K562 (cell line): ENCODE results near the gene ACSS2. TPM values are rescaled to one million over a fixed set of nuclear protein-coding genes. Genes with fewer than 3 reads are reported as not detected.
A peak's percentile ranks its signal among the peaks of the same experiment; 100 is the strongest.

Source experiments
- ARHGAP35 ChIP-seq: fragments of 450-650 bp; IDR thresholded peaks from 2 replicates; pipeline ENCODE4 v1.6.1; 2018; ENCODE audit not compliant: partially characterized antibody
- ATF4 ChIP-seq: fragments of 450-650 bp; formaldehyde crosslinking; IDR thresholded peaks from 2 replicates; pipeline ENCODE4 v1.4.0; 2022; ENCODE audit warnings: mild to moderate bottlenecking, moderate library complexity
- CBX1 ChIP-seq: sonication (generic); IDR thresholded peaks from 2 replicates; pipeline ENCODE4 v1.6.1; 2016; ENCODE audit warnings: antibody characterized with exemption, low read depth, mild to moderate bottlenecking
- CSDE1 ChIP-seq, 2 experiments: fragments of 450-650 bp; IDR thresholded peaks; 2 replicates each; pipeline ENCODE4 v1.6.1; 2016; ENCODE audit warnings: mild to moderate bottlenecking in 1 of 2
- GABPB2 ChIP-seq: fragments of 250-450 bp; sonication (Bioruptor Pico); conservative IDR thresholded peaks from 2 replicates; pipeline ENCODE4 v1.5.1; 2021; ENCODE audit warnings: mild to moderate bottlenecking
- GTF2B ChIP-seq: IDR thresholded peaks from 2 replicates; pipeline ENCODE4 v1.6.1; 2011; ENCODE audit not compliant: insufficient read length; ENCODE audit errors: extremely low read depth
- HEY1 ChIP-seq: fragments of 250-450 bp; sonication (Bioruptor Pico); IDR thresholded peaks from 2 replicates; pipeline ENCODE4 v1.5.0; 2020; ENCODE audit warnings: mild to moderate bottlenecking, moderate library complexity, borderline replicate concordance
- ID3 ChIP-seq, 2 experiments: fragments of 250-450 bp in 1 of 2; fragments of 450-650 bp in 1 of 2; sonication (Bioruptor Pico) in 1 of 2; IDR thresholded peaks; 2 replicates each; pipeline versions ENCODE4 v1.6.1 to v1.8.0; 2016 to 2021; ENCODE audit warnings: mild to moderate bottlenecking in 2 of 2, moderate library complexity in 2 of 2, missing compliant biosample characterization in 1 of 2, missing genetic modification characterization in 1 of 2
- JUN ChIP-seq, 2 experiments: sonication (generic) in 1 of 2; formaldehyde crosslinking in 1 of 2; IDR thresholded peaks; 2 replicates each; pipeline versions ENCODE4 v1.6.1 to v1.8.0; 2012 to 2022; ENCODE audit warnings: borderline replicate concordance in 2 of 2, mild to moderate bottlenecking in 2 of 2, improper control_type of control experiment in 1 of 2, low read depth in 1 of 2, low read length in 1 of 2, missing genetic modification reagents in 1 of 2
- POLR2AphosphoS5 ChIP-seq: IDR thresholded peaks from 2 replicates; pipeline ENCODE4 v1.6.1; 2011; ENCODE audit warnings: mild to moderate bottlenecking, low read depth, low read length, moderate library complexity; ENCODE audit not compliant: control insufficient read depth, insufficient read depth
- POLR2G ChIP-seq: fragments of 200-400 bp; formaldehyde crosslinking; IDR thresholded peaks from 2 replicates; pipeline ENCODE4 v1.6.1; 2017; ENCODE audit warnings: low read depth, mild to moderate bottlenecking, antibody characterized with exemption, low read length, moderate library complexity
- PURB ChIP-seq: sonication (generic); formaldehyde crosslinking; IDR thresholded peaks from 2 replicates; pipeline ENCODE4 v1.9.0; 2021; ENCODE audit warnings: low read depth, mild to moderate bottlenecking, missing genetic modification reagents
- RB1 ChIP-seq: fragments of 450-650 bp; IDR thresholded peaks from 2 replicates; pipeline ENCODE4 v1.6.1; 2017; ENCODE audit warnings: low read depth, mild to moderate bottlenecking
- RCOR1 ChIP-seq, 2 experiments: IDR thresholded peaks; 2 replicates each; pipeline ENCODE4 v1.6.1; 2012; ENCODE audit warnings: low read depth in 2 of 2, low read length in 2 of 2, borderline replicate concordance in 1 of 2, improper control_type of control experiment in 1 of 2
- RNF219 ChIP-seq: fragments of 250-450 bp; sonication (Bioruptor Pico); IDR thresholded peaks from 2 replicates; pipeline ENCODE4 v1.5.0; 2022; ENCODE audit warnings: mild to moderate bottlenecking
- SMC3 ChIP-seq: conservative IDR thresholded peaks from 2 replicates; pipeline ENCODE4 v1.6.1; 2011; ENCODE audit warnings: low read depth, low read length, improper control_type of control experiment; ENCODE audit not compliant: insufficient read depth
- SNRNP70 ChIP-seq: fragments of 200-400 bp; formaldehyde crosslinking; optimal IDR thresholded peaks from 2 replicates; pipeline ENCODE3; 2017; ENCODE audit warnings: low read depth, low read length
- STAG1 ChIP-seq: sonication (generic); formaldehyde crosslinking; IDR thresholded peaks from 2 replicates; pipeline ENCODE4 v1.5.0; 2020; ENCODE audit warnings: missing genetic modification reagents, borderline replicate concordance
- YBX1 ChIP-seq: fragments of 450-650 bp; IDR thresholded peaks from 2 replicates; pipeline ENCODE4 v1.7.1; 2016; ENCODE audit warnings: mild to moderate bottlenecking
- ZBED1 ChIP-seq: IDR thresholded peaks from 2 replicates; pipeline ENCODE4 v1.6.1; 2014
- ZNF143 ChIP-seq: sonication (generic); formaldehyde crosslinking; IDR thresholded peaks from 2 replicates; pipeline ENCODE4 v1.9.0; 2022; ENCODE audit warnings: mild to moderate bottlenecking, missing genetic modification reagents
- ZNF23 ChIP-seq: fragments of 250-450 bp; sonication (Bioruptor Pico); IDR thresholded peaks from 2 replicates; pipeline ENCODE4 v1.4.0; 2020; ENCODE audit warnings: mild to moderate bottlenecking
- ZNF324 ChIP-seq: fragments of 250-450 bp; sonication (Bioruptor Pico); IDR thresholded peaks from 2 replicates; pipeline ENCODE4 v1.4.0; 2020; ENCODE audit warnings: mild to moderate bottlenecking
- ZNF778 ChIP-seq: fragments of 450-650 bp; formaldehyde crosslinking; IDR thresholded peaks from 2 replicates; pipeline ENCODE4 v1.4.0; 2020; ENCODE audit warnings: mild to moderate bottlenecking, moderate library complexity
- polyA plus RNA-seq, 8 experiments: library from polyadenylated mRNA; depleted of rRNA in 4 of 8; stranded (reverse) in 5 of 8; unstranded in 3 of 8; fragments of >200 nt; fragmentation: Nextera tagmentation in 2 of 8; fragmentation: Illumina TruSeq in 1 of 8; extraction: Ambion mirVana in 2 of 8; extraction: Trizol in 1 of 8; gene quantifications; 2 replicates each; pipeline versions ENCODE4 v1.2.1 to v1.2.3, GENCODE V29; 2011 to 2014; ENCODE audit warnings: inconsistent platforms in 1 of 8, missing spikeins in 1 of 8
- total RNA-seq, 7 experiments: library from RNA; depleted of rRNA in 6 of 7; stranded (reverse); fragments of >200 nt in 6 of 7; fragmentation: Illumina TruSeq in 2 of 7; extraction: Trizol in 2 of 7; gene quantifications; 2 replicates each; pipeline versions ENCODE4 v1.2.1 to v1.2.3, GENCODE V29; 2011 to 2021; ENCODE audit warnings: low replicate concordance in 1 of 7

The ACSS2 gene
- total and polyA plus RNA-seq, 9 of the 15 experiments (the other 6 are each of a cell fraction or from before 2014, with no cell fraction given) = 21.9 to 246 (median 66.2) TPM

- TF ChIP-seq RNF219 (CRISPR knock-in tag) (no peak), POLR2AphosphoS5 (peak; percentile 91), POLR2G (peak; percentile 96), ZBED1 (no peak), CBX1 (peak; percentile 62; the same call in 1 of the 2 replicates), YBX1 (no peak), RCOR1 (IDR thresholded peaks at IDR 0.05; ENCODE audit: borderline replicate concordance in 1 of 2, low read depth in 2 of 2, low read length in 2 of 2) (no peak), GABPB2 (no peak), JUN (IDR thresholded peaks at IDR 0.05; ENCODE audit: borderline replicate concordance, low read depth, low read length) (no peak), JUN (CRISPR knock-in tag; IDR thresholded peaks at IDR 0.05; ENCODE audit: borderline replicate concordance) (no peak), ZNF324 (CRISPR knock-in tag) (no peak), ID3 (CRISPR knock-in tag; IDR thresholded peaks at IDR 0.05) (no peak), ID3 (tag; IDR thresholded peaks at IDR 0.05) (no peak), ZNF23 (CRISPR knock-in tag) (no peak), SNRNP70 (no peak), STAG1 (CRISPR knock-in tag) (no peak), HEY1 (CRISPR knock-in tag) (no peak), ATF4 (CRISPR knock-in tag) (no peak), CSDE1 (IDR thresholded peaks at IDR 0.05) (peak in 1 of 2 experiments; percentile 31; a peak in 1 of 4 replicates), PURB (no peak), ARHGAP35 (no peak), RB1 (peak; percentile 67; the same call in 1 of the 2 replicates), ZNF778 (CRISPR knock-in tag) (no peak), GTF2B (no peak), ZNF143 (CRISPR knock-in tag) (no peak), SMC3 (no peak)
Measured at GRCh38 chr20:34876406-34877282, at the start of gene ACSS2 (continued).
